ENCODE measurements around the gene HOXD10.

The HOXD10 gene

DNA sequence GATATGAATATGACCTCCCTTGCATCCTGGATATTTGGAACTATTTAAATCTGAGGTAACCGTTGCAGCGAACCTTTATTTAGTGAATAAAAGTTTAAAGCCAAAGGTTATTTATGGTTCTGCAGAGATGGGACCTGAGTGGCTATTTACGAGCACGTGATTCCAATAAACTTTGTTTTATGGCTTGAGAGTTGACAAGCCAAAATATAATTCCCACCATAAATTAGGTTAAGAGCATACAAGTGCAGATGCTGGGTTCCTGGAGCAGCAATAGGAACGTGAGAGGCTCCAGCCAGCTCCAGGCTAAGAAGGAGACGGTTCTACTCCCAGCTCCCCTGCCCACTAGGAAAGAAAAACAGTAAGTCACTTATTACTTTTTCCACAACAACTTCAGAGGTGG is 29.5 kb downstream of the HOXD10 start:
- H3K79me2 ChIP-seq (ENCODE audit: low read length): no peaks in the 10 kb centered on the region
- H3K36me3 ChIP-seq (replicated peaks; ENCODE audit: insufficient read depth, low read length): no peaks in the 10 kb centered on the region
- no peaks in the 10 kb centered on the region for H3F3A ChIP-seq (ENCODE audit: insufficient read depth, low read length)
- H3K27ac ChIP-seq (ENCODE audit: low read length): no peak overlapping the region
- TF ChIP-seq EZH2 (optimal IDR thresholded peaks at IDR 0.05; ENCODE audit: low read depth, low read length): no peak
- TF ChIP-seq EZH2phosphoT487 (IDR thresholded peaks at IDR 0.05; ENCODE audit: low read length): no peak
- TF ChIP-seq, protein P1, sequence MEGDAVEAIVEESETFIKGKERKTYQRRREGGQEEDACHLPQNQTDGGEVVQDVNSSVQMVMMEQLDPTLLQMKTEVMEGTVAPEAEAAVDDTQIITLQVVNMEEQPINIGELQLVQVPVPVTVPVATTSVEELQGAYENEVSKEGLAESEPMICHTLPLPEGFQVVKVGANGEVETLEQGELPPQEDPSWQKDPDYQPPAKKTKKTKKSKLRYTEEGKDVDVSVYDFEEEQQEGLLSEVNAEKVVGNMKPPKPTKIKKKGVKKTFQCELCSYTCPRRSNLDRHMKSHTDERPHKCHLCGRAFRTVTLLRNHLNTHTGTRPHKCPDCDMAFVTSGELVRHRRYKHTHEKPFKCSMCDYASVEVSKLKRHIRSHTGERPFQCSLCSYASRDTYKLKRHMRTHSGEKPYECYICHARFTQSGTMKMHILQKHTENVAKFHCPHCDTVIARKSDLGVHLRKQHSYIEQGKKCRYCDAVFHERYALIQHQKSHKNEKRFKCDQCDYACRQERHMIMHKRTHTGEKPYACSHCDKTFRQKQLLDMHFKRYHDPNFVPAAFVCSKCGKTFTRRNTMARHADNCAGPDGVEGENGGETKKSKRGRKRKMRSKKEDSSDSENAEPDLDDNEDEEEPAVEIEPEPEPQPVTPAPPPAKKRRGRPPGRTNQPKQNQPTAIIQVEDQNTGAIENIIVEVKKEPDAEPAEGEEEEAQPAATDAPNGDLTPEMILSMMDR (IDR thresholded peaks at IDR 0.05; ENCODE audit: low read length): no peak
- H3K27me3 ChIP-seq (replicated peaks; ENCODE audit: insufficient read depth, low read length): peaks cover 15% of the 10 kb centered on the region
- H3K9me2 ChIP-seq (replicated peaks; ENCODE audit: insufficient read depth, low read length): no peaks in the 10 kb centered on the region
- no peak overlapping the region for H3K4me2 ChIP-seq (ENCODE audit: low read depth, low read length)
- H3K4me3 ChIP-seq (ENCODE audit: low read length): no peak overlapping the region
- no peaks in the 10 kb centered on the region for H3K9me3 ChIP-seq (replicated peaks; ENCODE audit: insufficient read depth, low read length)
- H4K20me1 ChIP-seq (ENCODE audit: insufficient read depth, low read length): no peaks in the 10 kb centered on the region
- no peak for DNase-seq
- H3K4me1 ChIP-seq (ENCODE audit: low read length): no peaks in the 10 kb centered on the region
- no peak overlapping the region for H3K9ac ChIP-seq (ENCODE audit: low read length)
- H2AFZ ChIP-seq (ENCODE audit: low read length): no peak overlapping the region

- H3K36me3 ChIP-seq (replicated peaks; ENCODE audit: insufficient read depth, low read length): no peaks in the 10 kb centered on the region
- H3K27ac ChIP-seq (ENCODE audit: low read length): no peak overlapping the region
- H3K9ac ChIP-seq (ENCODE audit: low read length): no peak overlapping the region
- H3F3A ChIP-seq (ENCODE audit: insufficient read depth, low read length): no peaks in the 10 kb centered on the region
- DNase-seq: no peak
- H3K4me1 ChIP-seq (ENCODE audit: low read length): no peaks in the 10 kb centered on the region
- no peaks in the 10 kb centered on the region for H3K79me2 ChIP-seq (ENCODE audit: low read length)
- TF ChIP-seq EZH2 (optimal IDR thresholded peaks at IDR 0.05; ENCODE audit: low read depth, low read length): no peak
- TF ChIP-seq, protein P1 (IDR thresholded peaks at IDR 0.05; ENCODE audit: low read length): no peak
- TF ChIP-seq EZH2phosphoT487 (IDR thresholded peaks at IDR 0.05; ENCODE audit: low read length): no peak
- H3K9me2 ChIP-seq (replicated peaks; ENCODE audit: insufficient read depth, low read length): no peaks in the 10 kb centered on the region
- H4K20me1 ChIP-seq (ENCODE audit: insufficient read depth, low read length): no peaks in the 10 kb centered on the region
- no peak overlapping the region for H2AFZ ChIP-seq (ENCODE audit: low read length)
- H3K4me3 ChIP-seq (ENCODE audit: low read length): no peak overlapping the region
- no peak overlapping the region for H3K4me2 ChIP-seq (ENCODE audit: low read depth, low read length)
- H3K9me3 ChIP-seq (replicated peaks; ENCODE audit: insufficient read depth, low read length): no peaks in the 10 kb centered on the region
- peaks cover 15% of the 10 kb centered on the region for H3K27me3 ChIP-seq (replicated peaks; ENCODE audit: insufficient read depth, low read length)
Measured at GRCh38 chr2:176146645-176147044, 30.1 kb downstream of the HOXD10 start.

DNA sequence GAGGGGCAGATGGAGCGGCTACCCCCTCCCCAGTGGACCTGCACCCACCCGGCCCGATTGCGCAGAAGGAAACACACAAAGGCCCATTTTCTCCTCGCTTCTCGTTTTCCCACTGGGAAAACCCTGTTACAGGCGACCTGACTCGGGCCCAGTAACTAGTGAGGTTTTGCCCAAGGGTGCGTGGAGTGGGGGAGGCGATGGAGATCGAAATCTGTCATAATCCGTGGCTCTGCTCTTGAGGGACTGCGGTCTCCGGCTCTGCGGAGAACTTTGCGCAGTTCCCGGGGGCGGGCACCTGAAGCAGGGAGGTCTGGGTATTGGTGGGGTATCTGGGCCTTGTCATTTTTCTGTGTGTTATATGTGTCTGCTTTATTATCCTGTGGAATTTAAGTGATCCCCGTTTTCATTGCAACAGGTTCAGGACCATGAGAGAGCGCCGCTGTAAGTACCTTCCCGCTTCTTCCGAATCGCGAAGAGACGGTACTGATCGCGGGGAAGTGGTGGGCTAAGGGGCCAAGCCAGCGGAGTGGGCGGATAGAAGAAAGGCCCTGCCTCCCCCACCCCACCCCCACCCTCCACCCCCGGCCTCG is 30.7 kb downstream of the HOXD10 start:
- Histone ChIP-seq H3K36me3 (replicated peaks; ENCODE audit: insufficient read depth, low read length) (no peaks in the 10 kb centered on the region), H2AFZ (ENCODE audit: low read length) (no peak overlapping the region), H3K4me3 (ENCODE audit: low read length) (no peak overlapping the region), H3K27me3 (replicated peaks; ENCODE audit: insufficient read depth, low read length) (peaks cover 15% of the 10 kb centered on the region), H3K4me2 (ENCODE audit: low read depth, low read length) (no peak overlapping the region), H3K9me3 (replicated peaks; ENCODE audit: insufficient read depth, low read length) (no peaks in the 10 kb centered on the region), H3K9me2 (replicated peaks; ENCODE audit: insufficient read depth, low read length) (no peaks in the 10 kb centered on the region), H3K9ac (ENCODE audit: low read length) (no peak overlapping the region), H4K20me1 (ENCODE audit: insufficient read depth, low read length) (no peaks in the 10 kb centered on the region), H3K79me2 (ENCODE audit: low read length) (no peaks in the 10 kb centered on the region), H3K4me1 (ENCODE audit: low read length) (no peaks in the 10 kb centered on the region), H3F3A (ENCODE audit: insufficient read depth, low read length) (no peaks in the 10 kb centered on the region), H3K27ac (ENCODE audit: low read length) (no peak overlapping the region)
- TF ChIP-seq EZH2phosphoT487 (IDR thresholded peaks at IDR 0.05; ENCODE audit: low read length): no peak
- TF ChIP-seq, protein P1 (IDR thresholded peaks at IDR 0.05; ENCODE audit: low read length): no peak
- no peak for DNase-seq
